ENCODE measurements around the gene AEBP2.
"Not testable (repeated sequence)": the region's sequence is repeated elsewhere in the genome, so short reads cannot be mapped to it uniquely, and the experiment has no call there.

AEBP2 gene

GRCh38 chr12:19518209-19518608 is 78.9 kb downstream of the AEBP2 start:
- DNase-seq, result no peak

GRCh38 chr12:19520646-19521415 is 81.5 kb downstream of the AEBP2 start:
- no peak for DNase-seq

- no peak for DNase-seq
These were observed 86.0 kb downstream of the AEBP2 start for GRCh38 chr12:19525274-19525673.

GRCh38 chr12:19527866-19528265 is 88.6 kb downstream of the AEBP2 start:
- no peak for DNase-seq

GRCh38 chr12:19528750-19529149 is 89.5 kb downstream of the AEBP2 start:
- no peak for DNase-seq

- no peak for DNase-seq
These were observed 90.8 kb downstream of the AEBP2 start for GRCh38 chr12:19529951-19530636.

GRCh38 chr12:19530637-19531023 is 91.3 kb downstream of the AEBP2 start:
- no peak for DNase-seq

- no peak for DNase-seq
These were observed 94.3 kb downstream of the AEBP2 start for GRCh38 chr12:19533567-19533966.

- no peak for DNase-seq
These were observed 99.8 kb downstream of the AEBP2 start for GRCh38 chr12:19539071-19539470.

GRCh38 chr12:19539836-19540235 is 100.5 kb downstream of the AEBP2 start:
- no peak for DNase-seq

GRCh38 chr12:19542606-19543005 is 103.3 kb downstream of the AEBP2 start:
- DNase-seq, result no peak

GRCh38 chr12:19544353-19544752 is 105.1 kb downstream of the AEBP2 start:
- no peak for DNase-seq

GRCh38 chr12:19545301-19545700 is 106.0 kb downstream of the AEBP2 start:
- no peak for DNase-seq

- DNase-seq, result peak; percentile 36
These were observed 106.7 kb downstream of the AEBP2 start for GRCh38 chr12:19546027-19546426.

- DNase-seq, result peak; percentile 24
These were observed 107.4 kb downstream of the AEBP2 start for GRCh38 chr12:19546611-19547162.

- DNase-seq, result peak; percentile 27
These were observed 108.0 kb downstream of the AEBP2 start for GRCh38 chr12:19547271-19547671.

- no peak for DNase-seq
These were observed 109.5 kb downstream of the AEBP2 start for GRCh38 chr12:19548834-19549233.

GRCh38 chr12:19550626-19551025 is 111.3 kb downstream of the AEBP2 start:
- DNase-seq, result no peak

- DNase-seq, result not testable (repeated sequence)
These were observed 113.3 kb downstream of the AEBP2 start for GRCh38 chr12:19552441-19553097.

- DNase-seq, result no peak
These were observed 113.9 kb downstream of the AEBP2 start for GRCh38 chr12:19553175-19553574.

- DNase-seq, result no peak
These were observed 122.2 kb downstream of the AEBP2 start for GRCh38 chr12:19561411-19561961.
